GM21423 (cell line): ENCODE data around the gene FUT3.
"Not testable (repeated sequence)": the region's sequence is repeated elsewhere in the genome, so short reads cannot be mapped to it uniquely, and the experiment has no call there.

Experiments used
- ATAC-seq: cut with Tn5 transposase; IDR thresholded peaks from one replicate; pipeline ENCODE4 v1.9.1; 2021; ENCODE audit warnings: mild to moderate bottlenecking, moderate library complexity; ENCODE audit not compliant: unreplicated experiment

The FUT3 gene

DNA sequence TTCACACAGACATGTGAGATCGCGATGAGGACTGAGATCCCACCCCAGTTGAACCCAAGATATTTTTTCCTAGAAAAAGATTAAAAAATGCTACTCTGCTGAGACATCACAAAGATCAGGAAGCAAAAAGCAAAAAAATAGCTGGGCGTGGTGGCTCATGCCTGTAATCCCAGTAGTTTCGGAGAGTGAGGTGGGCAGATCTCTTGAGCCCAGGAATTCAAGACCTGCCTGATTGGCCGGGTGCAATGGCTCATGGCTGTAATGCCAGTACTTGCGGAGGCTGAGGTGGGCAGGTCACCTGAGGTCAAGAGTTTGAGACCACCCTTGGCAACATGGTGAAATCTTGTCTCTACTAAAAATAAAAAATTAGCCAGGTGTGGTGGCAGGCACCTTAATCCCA is 1.1 kb downstream of the FUT3 start:
- no peak for ATAC-seq

- ATAC-seq = not testable (repeated sequence)
Observed at GRCh38 chr19:5848621-5849020, 2.6 kb downstream of the FUT3 start.

- ATAC-seq = not testable (repeated sequence)
Observed at GRCh38 chr19:5847846-5848245, 3.4 kb downstream of the FUT3 start.

GRCh38 chr19:5844456-5845433 is 6.5 kb downstream of the FUT3 start:
- no peak for ATAC-seq

- no peak for ATAC-seq
Observed at GRCh38 chr19:5843295-5843927, 7.8 kb downstream of the FUT3 start.

DNA sequence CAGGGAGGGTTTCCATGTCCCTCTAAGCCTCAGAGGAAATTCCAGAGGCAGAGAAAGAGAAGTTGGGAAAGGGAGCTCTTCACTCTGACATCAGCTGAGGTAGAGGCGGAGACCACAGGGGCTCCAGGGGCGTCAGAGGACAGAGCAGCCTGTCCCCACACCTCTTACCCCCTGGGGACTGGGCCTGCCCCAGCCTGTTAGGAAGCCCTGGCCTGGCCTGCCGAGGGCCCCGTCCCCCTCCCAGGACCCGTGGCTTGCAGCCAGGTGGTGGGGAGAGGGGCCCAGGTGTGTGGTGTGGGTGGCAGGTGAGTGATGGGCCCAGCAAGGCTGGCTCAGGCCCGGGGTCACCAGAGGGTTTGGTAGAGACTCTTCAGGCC is 9.5 kb downstream of the FUT3 start:
- not testable (repeated sequence) for ATAC-seq

DNA sequence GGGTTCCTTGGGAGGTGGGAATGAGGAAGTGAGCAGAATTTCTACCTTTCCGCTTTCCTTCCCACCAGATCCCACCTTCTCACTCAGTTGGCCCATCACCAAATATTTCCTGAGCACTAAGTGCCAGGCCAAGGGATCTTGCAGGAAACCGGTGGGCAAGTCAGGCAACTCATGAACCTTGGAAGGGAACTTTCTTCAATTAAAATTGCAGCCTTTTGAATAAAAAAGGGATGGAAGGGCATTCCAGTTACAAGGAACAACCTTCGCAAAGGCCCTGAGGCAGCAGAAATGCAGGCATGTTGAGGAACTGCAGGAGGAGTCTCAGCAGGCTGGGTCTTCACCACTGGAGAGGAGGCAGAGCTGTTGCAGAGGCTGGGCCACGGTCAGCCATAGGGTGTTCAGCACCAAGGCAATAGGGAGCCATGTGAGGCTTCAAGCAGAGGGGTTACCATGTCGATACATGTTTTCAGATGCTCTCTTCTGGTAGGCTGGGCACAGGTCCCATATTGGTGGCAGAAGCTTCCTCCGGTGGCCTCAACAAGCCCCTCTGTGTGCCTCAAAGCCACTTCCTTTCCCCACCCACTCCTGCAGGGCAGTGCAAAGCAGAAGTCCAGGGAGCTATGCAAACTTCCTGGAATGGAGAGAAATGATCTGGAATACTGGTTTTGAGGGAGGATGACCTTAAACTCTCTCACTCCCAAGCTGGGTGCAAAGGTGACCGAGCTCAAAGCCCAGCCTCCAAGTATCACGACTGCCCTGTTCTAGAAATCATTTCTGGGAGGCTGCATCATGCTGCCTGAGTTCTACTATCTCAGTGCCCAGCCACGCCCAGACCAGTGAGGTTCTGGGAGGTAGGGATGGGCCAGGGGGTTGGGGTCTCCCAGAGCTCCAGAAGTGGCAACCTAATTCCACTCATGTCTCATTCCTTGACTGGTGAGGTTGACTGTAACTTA is 11.9 kb downstream of the FUT3 start, which contains the start of gene FUT6:
Gene FUT6 (minus strand): TSS at position 638 of the 953 bp plus-strand sequence. CDS start 7,135 bp downstream, outside the sequence.
- ATAC-seq = no peak

DNA sequence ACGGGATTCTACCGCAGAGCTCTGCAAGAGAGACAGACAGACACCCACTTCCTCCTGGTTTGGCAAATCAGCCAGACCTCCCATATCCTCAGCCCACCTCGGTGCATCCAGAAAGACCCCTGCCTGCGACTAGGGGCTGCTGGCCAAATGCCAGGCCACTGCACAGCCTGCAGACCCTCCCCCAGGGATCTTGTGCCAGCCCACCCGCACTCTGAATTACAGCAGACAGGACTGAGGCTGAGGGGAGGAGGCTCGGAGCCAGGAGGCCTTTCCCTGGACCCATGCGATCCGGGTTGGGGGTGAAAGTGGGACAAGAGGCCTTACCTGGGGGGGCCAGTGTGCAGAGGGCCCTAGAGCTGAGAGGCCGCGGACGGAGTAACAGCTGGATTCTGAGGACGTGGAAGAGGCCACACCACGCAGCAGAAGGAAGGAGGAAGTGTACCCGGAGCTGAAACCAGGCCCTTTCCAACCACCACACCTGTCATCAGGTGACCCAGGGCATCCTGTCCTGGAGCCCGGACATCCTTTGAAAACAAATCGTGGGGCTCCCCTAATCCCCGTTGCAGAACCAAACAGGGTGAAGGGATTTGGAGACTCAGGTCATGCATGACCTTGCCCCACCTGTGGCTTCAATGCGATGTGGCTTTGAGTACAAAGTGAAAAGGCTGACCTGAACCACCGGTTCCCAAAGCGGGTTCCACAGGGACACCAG is 12.7 kb downstream of the FUT3 start:
- ATAC-seq = no peak

DNA sequence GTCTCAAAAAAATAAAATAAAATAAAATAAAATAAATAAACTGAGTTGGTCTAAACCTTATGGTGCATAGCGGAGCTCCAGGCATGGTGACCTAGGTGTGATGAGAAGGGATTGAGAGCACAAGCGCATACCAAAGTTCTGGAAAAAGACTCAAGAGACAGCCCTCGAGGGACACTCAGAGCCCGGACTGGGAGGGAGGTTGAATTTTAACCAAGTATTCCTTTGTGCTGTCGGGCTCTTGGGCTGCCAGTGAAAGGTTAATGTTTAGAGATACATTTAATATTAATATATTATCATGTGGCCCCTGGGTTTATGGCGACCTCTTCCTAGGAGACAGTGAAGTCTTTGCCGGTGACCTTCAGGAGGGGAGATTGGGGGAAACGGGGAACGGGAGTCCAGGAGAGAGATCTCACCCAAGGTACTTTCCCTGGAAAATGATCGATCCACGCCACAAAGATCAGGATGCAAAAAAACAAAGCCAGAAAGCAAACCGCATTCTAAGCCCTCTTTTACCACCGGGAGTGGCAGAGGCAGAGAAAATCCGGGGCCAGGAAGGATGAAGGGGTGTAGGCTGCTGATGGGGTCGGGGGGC is 13.4 kb downstream of the FUT3 start:
- no peak for ATAC-seq

GRCh38 chr19:5832527-5833216 is 18.6 kb downstream of the FUT3 start:
- ATAC-seq = no peak

DNA sequence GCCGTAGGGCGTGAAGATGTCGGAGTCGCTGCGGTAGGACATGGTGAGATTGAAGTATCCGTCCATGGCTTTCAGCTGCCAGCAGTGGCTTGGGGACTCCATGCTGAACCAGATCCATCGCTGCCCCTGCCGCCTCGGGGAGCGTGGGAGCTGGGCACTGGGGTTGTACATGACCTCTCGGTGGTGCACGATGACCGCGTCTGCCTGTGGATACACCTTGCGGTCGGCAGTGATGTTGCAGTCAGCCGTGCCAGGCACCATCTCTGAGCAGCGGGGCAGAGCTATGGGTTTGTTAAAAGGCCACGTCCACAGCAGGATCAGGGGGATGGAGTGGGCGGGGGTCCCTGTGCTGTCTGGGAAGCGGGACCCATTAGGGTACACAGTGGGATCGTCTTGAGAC is 19.2 kb downstream of the FUT3 start:
- ATAC-seq = no peak

- ATAC-seq = no peak
Observed at GRCh38 chr19:5831159-5831558, 20.1 kb downstream of the FUT3 start.

DNA sequence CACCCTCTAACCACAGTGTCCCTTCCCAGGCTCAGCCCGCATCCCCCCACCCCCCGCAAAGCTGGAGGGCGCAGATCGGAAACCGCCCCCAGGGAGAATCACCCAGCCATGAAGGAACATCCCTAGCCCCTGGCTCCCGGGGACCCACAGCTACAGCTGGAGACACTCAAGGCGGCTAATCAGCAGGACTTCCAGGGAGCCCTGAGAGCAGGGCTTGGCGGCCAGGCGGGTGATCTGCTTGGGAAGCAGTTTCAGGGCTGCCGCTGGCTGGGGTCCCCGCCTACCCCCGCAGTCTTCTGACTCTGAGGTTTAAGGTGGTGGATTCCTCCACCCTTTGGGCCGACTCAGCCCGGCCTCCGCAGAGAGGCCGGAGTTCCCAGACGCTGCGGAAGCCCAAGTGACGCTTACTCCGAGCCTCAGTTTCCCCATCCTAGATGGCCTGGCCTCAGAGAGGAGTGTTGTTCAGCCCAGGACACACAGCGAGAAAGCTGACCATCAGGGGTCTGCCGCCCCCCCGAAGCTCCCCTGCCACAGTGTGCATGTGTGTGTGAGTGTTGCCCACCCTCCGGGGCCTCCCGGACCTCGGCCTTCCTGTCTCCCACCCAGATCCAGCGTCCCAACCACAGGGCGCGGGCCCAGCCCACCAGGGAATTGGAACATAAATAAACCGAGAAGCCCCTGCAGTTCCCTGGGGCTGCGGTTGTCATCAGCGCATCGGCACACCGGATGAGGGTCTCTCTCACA is 21.5 kb downstream of the FUT3 start:
- ATAC-seq = no peak

DNA sequence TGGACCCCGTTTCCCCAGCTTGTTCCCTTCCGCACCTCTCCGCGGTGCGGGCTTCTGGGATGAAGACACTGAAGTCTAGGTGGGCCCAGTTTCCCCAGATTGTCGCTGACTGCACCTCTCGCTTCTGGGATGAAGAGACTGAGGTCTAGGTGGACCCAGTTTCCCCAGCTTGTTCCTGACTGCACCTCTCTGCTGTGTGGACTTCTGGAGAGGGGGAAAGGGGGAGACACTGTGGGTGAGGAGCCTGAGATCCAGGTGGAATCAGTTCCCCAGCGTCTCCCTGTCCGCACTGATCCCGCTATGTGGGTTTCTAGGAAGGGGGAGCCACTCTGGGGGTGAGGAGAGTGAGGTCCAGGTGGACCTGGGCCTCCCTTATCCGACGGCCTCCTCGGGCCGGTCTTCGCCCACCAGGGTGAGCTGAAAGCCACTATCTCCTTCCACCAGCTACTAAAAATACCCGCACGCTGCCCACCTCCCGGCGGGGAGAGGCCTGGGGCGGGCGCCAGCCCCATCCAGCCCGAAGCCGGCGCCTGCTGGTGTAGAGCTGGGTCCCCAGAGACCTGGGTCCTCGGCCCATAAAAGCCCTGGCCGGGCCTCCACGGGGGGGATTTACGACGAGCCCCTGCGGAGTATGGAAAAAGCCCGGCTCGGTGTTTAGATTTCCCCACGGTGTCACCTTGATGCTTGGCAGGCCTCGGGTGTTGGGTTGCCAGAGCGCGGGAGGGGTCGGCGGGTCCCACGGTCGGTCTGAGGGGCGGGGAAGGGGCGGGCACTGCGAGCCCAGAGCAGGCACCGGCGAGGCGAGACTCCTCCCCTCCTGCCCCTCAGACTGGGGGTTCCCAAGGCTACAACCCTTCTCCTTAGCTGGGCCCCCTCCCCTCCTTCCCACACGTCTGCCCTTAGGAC is 22.3 kb downstream of the FUT3 start:
- ATAC-seq = no peak

DNA sequence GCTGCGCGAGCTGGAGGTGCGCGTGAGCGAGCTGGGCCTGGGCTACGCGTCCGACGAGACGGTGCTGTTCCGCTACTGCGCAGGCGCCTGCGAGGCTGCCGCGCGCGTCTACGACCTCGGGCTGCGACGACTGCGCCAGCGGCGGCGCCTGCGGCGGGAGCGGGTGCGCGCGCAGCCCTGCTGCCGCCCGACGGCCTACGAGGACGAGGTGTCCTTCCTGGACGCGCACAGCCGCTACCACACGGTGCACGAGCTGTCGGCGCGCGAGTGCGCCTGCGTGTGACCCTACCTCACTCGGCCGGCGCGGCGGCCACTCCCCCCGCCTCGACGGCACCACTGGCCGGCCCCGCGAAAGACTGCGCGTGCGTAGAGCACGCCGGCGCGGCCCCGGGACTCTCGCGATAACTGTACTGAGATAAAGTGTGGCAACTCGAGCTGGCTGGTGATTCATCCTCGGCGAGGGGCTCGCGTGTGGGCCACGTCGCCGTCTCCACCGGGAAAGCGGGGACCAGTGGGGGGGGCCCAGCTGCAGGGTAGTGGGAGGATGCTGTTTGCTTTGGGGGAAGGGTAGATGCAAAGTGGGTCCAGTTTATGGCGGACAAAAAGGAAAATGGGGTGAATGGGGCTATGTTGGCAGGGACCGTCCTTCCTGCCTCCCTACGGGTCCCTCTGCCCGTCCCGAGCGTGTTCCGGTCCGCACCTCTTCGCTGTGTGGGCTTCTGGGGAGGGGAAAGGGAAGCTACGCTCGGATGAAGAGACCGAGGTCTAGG is 23.2 kb downstream of the FUT3 start:
- peak; percentile 66 for ATAC-seq

- no peak for ATAC-seq
Observed at GRCh38 chr19:5827342-5827890, 23.8 kb downstream of the FUT3 start.
